Heart right ventricle (tissue), 16 donors: ENCODE results near the gene CHAC1. TPM values are rescaled to one million over a fixed set of nuclear protein-coding genes. Genes with fewer than 3 reads are reported as not detected.
A peak's percentile ranks its signal among the peaks of the same experiment; 100 is the strongest.

Source experiments
- ATAC-seq, 8 donors: fragments of 200-7000 bp; cut with Tn5 transposase; one replicate each; pipeline ENCODE4 v1.9.1; 2020; ENCODE audit warnings: mild to moderate bottlenecking in 8 of 8, moderate library complexity in 8 of 8, moderate number of reproducible peaks in 1 of 8
- DNase-seq, 2 donors: peaks; one replicate each; pipeline ENCODE4 v3.0.0-alpha.2; 2020
- H3K27ac ChIP-seq, 10 donors: fragments of 200-600 bp; sonication (generic) in 2 of 10; one replicate each; pipeline versions ENCODE4 v1.5.0 to v1.8.0; 2020 to 2022; ENCODE audit warnings: mild to moderate bottlenecking in 3 of 10
- H3K27me3 ChIP-seq, 7 donors: fragments of 200-600 bp; one replicate each; pipeline ENCODE4 v1.8.0; 2021 to 2022; ENCODE audit warnings: mild to moderate bottlenecking in 2 of 7
- H3K36me3 ChIP-seq, 9 donors: fragments of 200-600 bp; sonication (generic) in 1 of 9; one replicate each; pipeline versions ENCODE4 v1.5.0 to v1.8.0; 2020 to 2022; ENCODE audit warnings: mild to moderate bottlenecking in 2 of 9
- H3K4me1 ChIP-seq, 9 donors: fragments of 200-600 bp; sonication (generic) in 1 of 9; one replicate each; pipeline versions ENCODE4 v1.5.0 to v1.8.0; 2020 to 2022; ENCODE audit warnings: mild to moderate bottlenecking in 4 of 9
- H3K4me3 ChIP-seq, 10 donors: fragments of 200-600 bp; sonication (generic) in 2 of 10; one replicate each; pipeline versions ENCODE4 v1.5.0 to v1.8.0; 2020 to 2022; ENCODE audit warnings: mild to moderate bottlenecking in 7 of 10, moderate library complexity in 2 of 10
- H3K9me3 ChIP-seq, 11 donors: fragments of 200-600 bp in 10 of 11; sonication (generic) in 2 of 11; one replicate each; pipeline versions ENCODE4 v1.5.0 to v1.8.0; 2013 to 2022; ENCODE audit warnings: mild to moderate bottlenecking in 2 of 11, control low read depth in 1 of 11, moderate library complexity in 1 of 11
- CTCF ChIP-seq, 9 donors: fragments of 200-600 bp; sonication (generic) in 2 of 9; IDR thresholded peaks; one replicate each; pipeline versions ENCODE4 v1.5.0 to v1.8.0; 2021 to 2022; ENCODE audit warnings: antibody characterized with exemption in 9 of 9, mild to moderate bottlenecking in 5 of 9, moderate library complexity in 1 of 9
- WGBS, 2 donors: extraction: QIAGEN DNeasy Blood & Tissue Kit; methylation state at CpG; one replicate each; pipeline ENCODE4 v1.1.7; 2013; ENCODE audit warnings: inconsistent platforms in 1 of 2; 5-methylcytosine and 5-hydroxymethylcytosine counted together
- intact Hi-C, 10 donors: fragments of 100-400 bp; cut with DNase I; formaldehyde crosslinking; loops; one replicate each; pipeline versions ENCODE4 v1.11.1 to v1.14.2; 2022
- polyA plus RNA-seq, 2 donors: library from polyadenylated mRNA; stranded (reverse); fragments of 200-250 nt; gene quantifications; one replicate each; pipeline ENCODE4 v1.2.3, GENCODE V29; 2013
- total RNA-seq, 10 donors: library from RNA; stranded (reverse); fragmentation: NEBNext Ultra II Directional in 3 of 10; extraction: Animal tissue kit (Norgen Biotek cat#: 25700) in 3 of 10; gene quantifications; one replicate each; pipeline versions ENCODE4 v1.2.1 to v1.2.4, GENCODE V29; 2021 to 2023
- donor health status: Arrhythmogenic right ventricular cardiomyopathy.
- donor health status: ischemic (EF 13 %, LVEDD 7.1; RV severe dilation, severe dysfunction).
- donor health status: healthy with polysubstance abuse.
- donor health status: DM: no; HTN: yes; CAD: no.
- donor health status: DM: no; HTN: no; CAD: no.
- donor health status: ischemic (EF 25% LVEDD 6.9; RV normal size, moderate dysfunction).
- donor health status: ischemic (EF 25% LVEDD 5.7; RV mildly dilated, moderate dysfunction).
- donor health status: healthy.
- donor health status: DM: yes; HTN: yes; CAD: no.
- donor health status: Ischemic cardiomyopathy.
- donor health status: ischemic (EF 35%, LVEDD 5.7; RV mildly dilated, moderate dysfunction).
- donor health status: nonischemic (EF 11% LVEDD 7.7; RV severe dilation, severe dysfunction).
- donor health status: DM: yes; HTN: yes; CAD: no.
- donor health status: PGD.
- donor health status: ischemic (EF 29% LVEDD 5.4; RV normal size, mild dysfunction).
- donor health status: nonischemic (EF 23%, LVEDD 6.1; RV moderate dilation, normal function).

The CHAC1 gene
- total and polyA plus RNA-seq, 12 donors = 0.31 to 7.6 (median 1.7) TPM

GRCh38 chr15:40906991-40907802 lies 46.1 kb upstream of the CHAC1 start:
- H3K36me3 ChIP-seq = peaks cover 0 to 25% (median 17%) of the 10 kb centered on the region in 9 donors
- 18 to 19% methylated on average over 22 of the region's 22 CpGs for WGBS, 2 donors
- H3K4me3 ChIP-seq = peak overlapping the region in 9 of 10 donors; percentile 31 to 67 (median 60)
- peaks cover 19 to 84% (median 66%) of the 10 kb centered on the region in 9 donors for H3K4me1 ChIP-seq
- H3K27ac ChIP-seq = peak overlapping the region; percentile 86 to 100 (median 98)
- intact Hi-C loops = loop anchor here in 6 of 10 donors (1.0 to 10.0 kb wide), 10 partner anchors 22 to 278 kb away; partner anchors contain the start of genes INO80 (in 3 of the 6) and DLL4 (in 1 of the 6)
- TF ChIP-seq CTCF (IDR thresholded peaks at IDR 0.05) = no peak
- no peaks in the 10 kb centered on the region for H3K27me3 ChIP-seq
- no peaks in the 10 kb centered on the region for H3K9me3 ChIP-seq
- DNase-seq = peak; percentile 68 to 82
- peak; percentile 28 to 75 (median 58) for ATAC-seq

- WGBS, 2 donors = 80 to 86% methylated on average over 7 of the region's 7 CpGs
- DNase-seq (no peak), ATAC-seq (no peak)
- Histone ChIP-seq H3K36me3 (peaks cover 0 to 16% (median 8%) of the 10 kb centered on the region in 9 donors), H3K27me3 (no peaks in the 10 kb centered on the region), H3K9me3 (no peaks in the 10 kb centered on the region), H3K27ac (peak overlapping the region in 7 of 10 donors; percentile 96 to 100 (median 99)), H3K4me3 (no peak overlapping the region), H3K4me1 (peaks cover 19 to 91% (median 66%) of the 10 kb centered on the region in 9 donors)
- intact Hi-C loops = loop anchor here in 3 of 10 donors (5.0 to 10.0 kb wide), 2 partner anchors 34 to 207 kb away; partner anchors contain the start of gene INO80 (in 3 of the 3)
- TF ChIP-seq CTCF (IDR thresholded peaks at IDR 0.05) = no peak
Observed at GRCh38 chr15:40908095-40908494, 45.2 kb upstream of the CHAC1 start.

GRCh38 chr15:40909662-40910630 lies 43.3 kb upstream of the CHAC1 start:
- Histone ChIP-seq H3K36me3 (peaks cover 0 to 1% (median 0%) of the 10 kb centered on the region in 9 donors), H3K9me3 (no peaks in the 10 kb centered on the region), H3K27ac (peak overlapping the region in 3 of 10 donors; percentile 12 to 58 (median 32)), H3K4me1 (peaks cover 16 to 83% (median 55%) of the 10 kb centered on the region in 9 donors), H3K4me3 (no peak overlapping the region), H3K27me3 (no peaks in the 10 kb centered on the region)
- peak in 1 of 8 donors; percentile 26 for ATAC-seq
- intact Hi-C loops = loop anchor here in 3 of 10 donors (5.0 to 10.0 kb wide), 2 partner anchors 32 to 205 kb away; partner anchors contain the start of gene INO80 (in 3 of the 3)
- peak in 1 of 2 donors; percentile 54 for DNase-seq
- TF ChIP-seq CTCF (IDR thresholded peaks at IDR 0.05) = no peak
- WGBS, 2 donors = 59 to 71% methylated on average over 17 of the region's 17 CpGs

GRCh38 chr15:40911141-40911540 lies 42.1 kb upstream of the CHAC1 start:
- peak overlapping the region in 2 of 10 donors; percentile 18 to 58 for H3K27ac ChIP-seq

More at GRCh38 chr15:40911141-40911540, 42.1 kb upstream of the CHAC1 start:
- TF ChIP-seq CTCF (IDR thresholded peaks at IDR 0.05) = no peak
- ATAC-seq (no peak), DNase-seq (no peak)
- Histone ChIP-seq H3K4me1 (peaks cover 12 to 82% (median 44%) of the 10 kb centered on the region in 9 donors), H3K27me3 (no peaks in the 10 kb centered on the region), H3K4me3 (no peak overlapping the region), H3K36me3 (no peaks in the 10 kb centered on the region), H3K9me3 (no peaks in the 10 kb centered on the region)
- WGBS, 2 donors = 59 to 70% methylated on average over 7 of the region's 7 CpGs
- intact Hi-C loops = no loop called here
